Nephron progenitor cell (in vitro differentiated cells): ENCODE results near the gene CARD8.

ENCODE experiments used
- DNase-seq: peaks from one replicate; pipeline ENCODE4 v3.0.0; 2021
- H3K27ac Mint-ChIP-seq: 2 replicates; pipeline ENCODE4 v1.8.0; 2021; ENCODE audit warnings: mild to moderate bottlenecking, moderate library complexity, mixed read lengths
- H3K27me3 Mint-ChIP-seq: 2 replicates; pipeline ENCODE4 v1.8.0; 2021; ENCODE audit warnings: mild to moderate bottlenecking, low read depth, mixed read lengths; ENCODE audit not compliant: poor library complexity
- H3K36me3 Mint-ChIP-seq: 2 replicates; pipeline ENCODE4 v1.8.0; 2021; ENCODE audit warnings: low read depth, mixed read lengths
- H3K4me1 Mint-ChIP-seq: 2 replicates; pipeline ENCODE4 v1.8.0; 2021; ENCODE audit warnings: mixed read lengths
- H3K4me3 Mint-ChIP-seq: 2 replicates; pipeline ENCODE4 v1.8.0; 2021; ENCODE audit warnings: mild to moderate bottlenecking, moderate library complexity, mixed read lengths
- H3K9me3 Mint-ChIP-seq: 2 replicates; pipeline ENCODE4 v1.8.0; 2021; ENCODE audit warnings: mild to moderate bottlenecking, moderate library complexity, mixed read lengths
- TF ChIP-seq, protein P1 (sequence below): fragments of 200-600 bp; sonication (generic); IDR thresholded peaks from 2 replicates; pipeline ENCODE4 v1.5.0; 2021; ENCODE audit warnings: antibody characterized with exemption

Gene CARD8

DNA sequence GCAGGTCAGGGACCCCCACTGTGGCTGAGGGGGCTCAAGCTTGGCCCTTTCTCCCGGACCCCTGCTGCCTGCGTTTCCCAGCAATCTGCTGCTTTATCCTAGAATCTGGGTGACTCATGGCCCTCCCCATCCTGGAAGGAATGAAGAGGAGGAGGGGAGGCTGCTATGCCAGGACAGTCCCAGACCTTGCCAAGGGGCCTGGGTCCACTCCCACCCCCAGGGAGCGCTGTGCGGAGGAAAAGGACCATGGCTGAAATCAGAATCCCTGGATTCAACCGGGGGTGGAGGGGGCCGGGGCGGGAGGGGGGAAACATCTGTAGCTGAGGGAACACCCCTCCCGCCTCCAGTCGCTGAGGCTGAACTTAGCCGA is 34.7 kb upstream of the CARD8 start:
- H3K4me1 Mint-ChIP-seq = peaks cover 19% of the 10 kb centered on the region
- peaks cover 16% of the 10 kb centered on the region for H3K9me3 Mint-ChIP-seq
- H3K27ac Mint-ChIP-seq = no peak overlapping the region
- peaks cover 36% of the 10 kb centered on the region for H3K36me3 Mint-ChIP-seq
- DNase-seq = peak; percentile 64
- TF ChIP-seq, protein P1, sequence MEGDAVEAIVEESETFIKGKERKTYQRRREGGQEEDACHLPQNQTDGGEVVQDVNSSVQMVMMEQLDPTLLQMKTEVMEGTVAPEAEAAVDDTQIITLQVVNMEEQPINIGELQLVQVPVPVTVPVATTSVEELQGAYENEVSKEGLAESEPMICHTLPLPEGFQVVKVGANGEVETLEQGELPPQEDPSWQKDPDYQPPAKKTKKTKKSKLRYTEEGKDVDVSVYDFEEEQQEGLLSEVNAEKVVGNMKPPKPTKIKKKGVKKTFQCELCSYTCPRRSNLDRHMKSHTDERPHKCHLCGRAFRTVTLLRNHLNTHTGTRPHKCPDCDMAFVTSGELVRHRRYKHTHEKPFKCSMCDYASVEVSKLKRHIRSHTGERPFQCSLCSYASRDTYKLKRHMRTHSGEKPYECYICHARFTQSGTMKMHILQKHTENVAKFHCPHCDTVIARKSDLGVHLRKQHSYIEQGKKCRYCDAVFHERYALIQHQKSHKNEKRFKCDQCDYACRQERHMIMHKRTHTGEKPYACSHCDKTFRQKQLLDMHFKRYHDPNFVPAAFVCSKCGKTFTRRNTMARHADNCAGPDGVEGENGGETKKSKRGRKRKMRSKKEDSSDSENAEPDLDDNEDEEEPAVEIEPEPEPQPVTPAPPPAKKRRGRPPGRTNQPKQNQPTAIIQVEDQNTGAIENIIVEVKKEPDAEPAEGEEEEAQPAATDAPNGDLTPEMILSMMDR = no peak
- H3K27me3 Mint-ChIP-seq = peaks cover 14% of the 10 kb centered on the region
- H3K4me3 Mint-ChIP-seq = peak overlapping the region; percentile 82

DNA sequence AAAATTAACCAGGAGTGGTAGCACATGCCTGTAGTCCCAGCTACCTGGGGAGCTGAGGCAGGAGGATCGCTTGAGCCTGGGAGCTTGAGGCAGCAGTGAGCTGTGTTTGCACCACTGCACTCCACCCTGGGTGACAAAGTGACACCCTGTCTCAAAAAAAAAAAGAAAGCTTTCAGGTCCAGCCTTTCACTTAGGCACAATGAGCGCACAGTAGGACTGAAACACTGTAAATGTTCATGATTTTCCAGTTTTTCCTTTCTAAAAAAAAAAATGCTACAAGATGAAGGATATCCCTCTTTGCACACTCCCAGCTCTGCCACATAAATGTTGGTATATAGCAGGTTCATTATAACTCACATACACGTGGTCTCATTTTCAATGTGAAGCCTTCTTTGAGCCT is 32.0 kb upstream of the CARD8 start:
- peaks cover 18% of the 10 kb centered on the region for H3K27me3 Mint-ChIP-seq
- DNase-seq = no peak
- H3K4me1 Mint-ChIP-seq = peaks cover 28% of the 10 kb centered on the region
- H3K27ac Mint-ChIP-seq = no peak overlapping the region
- no peak overlapping the region for H3K4me3 Mint-ChIP-seq
- peaks cover 37% of the 10 kb centered on the region for H3K9me3 Mint-ChIP-seq
- H3K36me3 Mint-ChIP-seq = peaks cover 62% of the 10 kb centered on the region
- TF ChIP-seq, protein P1 = no peak

DNA sequence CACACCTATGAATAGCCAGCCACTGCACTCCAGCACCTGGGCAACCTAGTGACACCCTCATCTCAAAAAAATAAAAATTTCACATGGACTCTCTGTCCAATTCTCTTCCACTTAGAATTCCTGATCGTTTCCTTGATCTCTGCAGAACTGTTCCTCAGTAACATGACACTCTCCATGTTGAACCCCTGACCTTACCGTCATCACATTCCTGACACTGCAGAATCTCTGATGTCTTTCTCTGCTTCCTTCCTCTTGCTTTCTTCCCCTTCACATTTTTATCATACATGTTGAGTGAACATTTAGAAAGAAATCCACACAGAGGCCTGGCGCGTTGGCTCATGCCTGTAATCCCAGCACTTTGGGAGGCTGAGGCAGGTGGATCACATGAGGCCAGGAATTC is 29.2 kb upstream of the CARD8 start:
- no peak for DNase-seq
- Mint-ChIP-seq H3K9me3 (peaks cover 37% of the 10 kb centered on the region), H3K4me1 (peaks cover 16% of the 10 kb centered on the region), H3K36me3 (peaks cover 86% of the 10 kb centered on the region), H3K27ac (peak overlapping the region; percentile 18), H3K4me3 (peak overlapping the region; percentile 31), H3K27me3 (peaks cover 10% of the 10 kb centered on the region)
- TF ChIP-seq, protein P1 = no peak

DNA sequence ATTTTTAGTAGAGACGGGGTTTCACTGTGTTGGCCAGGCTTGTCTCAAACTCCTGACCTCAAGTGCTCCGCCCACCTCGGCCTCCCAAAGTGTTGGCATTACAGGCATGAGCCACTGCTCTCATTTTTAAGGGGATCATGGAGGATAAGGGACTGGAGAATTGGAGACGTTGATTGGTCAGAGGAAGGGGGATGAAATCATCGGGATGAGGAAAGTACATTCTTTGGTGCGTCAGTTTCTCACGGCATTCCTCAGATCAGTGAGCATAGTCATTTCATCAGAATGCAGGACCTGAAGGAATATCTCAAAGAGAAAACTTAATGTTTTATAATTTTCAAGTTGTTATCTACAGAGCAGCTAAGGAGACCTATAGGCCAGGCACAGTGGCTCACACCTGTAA is 28.2 kb upstream of the CARD8 start:
- peak overlapping the region; percentile 64 for H3K27ac Mint-ChIP-seq
- DNase-seq = no peak
- peaks cover 16% of the 10 kb centered on the region for H3K4me1 Mint-ChIP-seq
- peaks cover 37% of the 10 kb centered on the region for H3K9me3 Mint-ChIP-seq
- TF ChIP-seq, protein P1 = no peak
- peaks cover 8% of the 10 kb centered on the region for H3K27me3 Mint-ChIP-seq
- H3K36me3 Mint-ChIP-seq = peaks cover 83% of the 10 kb centered on the region
- H3K4me3 Mint-ChIP-seq = no peak overlapping the region

DNA sequence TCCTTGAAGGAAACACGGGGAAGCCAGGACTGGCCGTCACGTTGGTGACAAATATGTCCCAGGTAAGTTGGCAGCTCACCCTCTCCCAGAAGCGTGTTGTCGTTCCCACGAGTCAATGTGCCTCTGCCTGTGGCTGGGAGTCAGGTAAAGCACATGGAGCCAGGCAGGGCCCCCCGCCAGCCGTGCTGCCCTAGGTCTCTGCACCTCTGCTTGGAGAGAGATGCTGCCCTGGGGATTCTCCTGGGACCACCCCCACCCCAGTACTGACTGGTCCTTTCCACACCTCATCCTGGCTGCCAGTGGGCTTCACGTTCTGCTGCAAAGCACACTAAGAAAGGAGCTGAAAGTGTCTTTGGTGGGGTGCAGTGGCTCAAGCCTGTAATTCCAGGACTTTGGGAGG is 24.0 kb upstream of the CARD8 start:
- TF ChIP-seq, protein P1 = no peak
- H3K4me1 Mint-ChIP-seq = peaks cover 4% of the 10 kb centered on the region
- peaks cover 3% of the 10 kb centered on the region for H3K27me3 Mint-ChIP-seq
- DNase-seq = no peak
- H3K4me3 Mint-ChIP-seq = no peak overlapping the region
- peaks cover 15% of the 10 kb centered on the region for H3K9me3 Mint-ChIP-seq
- peak overlapping the region; percentile 22 for H3K27ac Mint-ChIP-seq
- peaks cover 68% of the 10 kb centered on the region for H3K36me3 Mint-ChIP-seq

DNA sequence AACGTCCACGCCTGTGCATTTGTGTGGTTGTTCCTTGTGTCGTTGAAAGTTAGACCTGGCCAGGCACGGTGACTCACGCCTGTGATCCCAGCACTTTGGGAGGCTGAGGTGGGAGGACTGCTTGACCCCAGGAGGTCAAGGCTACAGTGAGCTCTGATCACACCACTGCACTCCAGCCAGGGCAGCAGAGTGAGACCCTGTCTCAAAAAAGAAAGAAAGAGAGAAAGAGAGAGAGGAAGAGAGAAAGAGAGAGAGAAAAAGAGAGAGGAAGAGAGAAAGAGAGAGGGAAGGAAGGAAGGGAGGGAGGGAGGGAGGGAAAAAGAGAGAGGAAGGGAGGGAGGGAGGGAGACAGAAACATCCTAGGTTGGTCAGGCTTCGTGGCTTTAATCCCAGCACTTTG is 19.2 kb upstream of the CARD8 start:
- DNase-seq = no peak
- H3K4me3 Mint-ChIP-seq = no peak overlapping the region
- H3K36me3 Mint-ChIP-seq = peaks cover 36% of the 10 kb centered on the region
- TF ChIP-seq, protein P1 = no peak
- peaks cover 23% of the 10 kb centered on the region for H3K4me1 Mint-ChIP-seq
- peak overlapping the region; percentile 68 for H3K27ac Mint-ChIP-seq
- peaks cover 8% of the 10 kb centered on the region for H3K27me3 Mint-ChIP-seq
- peaks cover 2% of the 10 kb centered on the region for H3K9me3 Mint-ChIP-seq
